HEK293 (cell line): Measurements from ENCODE around the gene RD3L.
A peak's percentile ranks its signal among the peaks of the same experiment; 100 is the strongest.

Source experiments
- CTCF ChIP-seq: fragments of 450-650 bp; formaldehyde crosslinking; IDR thresholded peaks from 2 replicates; pipeline ENCODE4 v1.5.1; 2016; ENCODE audit warnings: missing biosample characterization, missing genetic modification characterization
- GFI1B ChIP-seq: fragments of 450-650 bp; formaldehyde crosslinking; IDR thresholded peaks from 2 replicates; pipeline ENCODE4 v1.5.1; 2016; ENCODE audit warnings: missing biosample characterization, missing genetic modification characterization
- HOXC10 ChIP-seq: sonication (generic); formaldehyde crosslinking; IDR thresholded peaks from 2 replicates; pipeline ENCODE4 v1.8.1; 2023; ENCODE audit warnings: mild to moderate bottlenecking, missing genetic modification reagents
- IKZF3 ChIP-seq: fragments of 450-650 bp; IDR thresholded peaks from 2 replicates; pipeline ENCODE4 v1.5.0; 2018; ENCODE audit warnings: missing biosample characterization, mild to moderate bottlenecking, missing genetic modification characterization, moderate library complexity
- OVOL3 ChIP-seq: fragments of 450-650 bp; formaldehyde crosslinking; IDR thresholded peaks from 2 replicates; pipeline ENCODE4 v1.5.1; 2016; ENCODE audit warnings: missing biosample characterization, missing genetic modification characterization
- REST ChIP-seq: fragments of 450-650 bp; formaldehyde crosslinking; IDR thresholded peaks from 2 replicates; pipeline ENCODE4 v1.5.1; 2016; ENCODE audit warnings: missing biosample characterization, missing genetic modification characterization
- ZNF175 ChIP-seq: fragments of 450-650 bp; formaldehyde crosslinking; IDR thresholded peaks from 2 replicates; pipeline ENCODE4 v1.5.1; 2016; ENCODE audit warnings: missing biosample characterization, missing genetic modification characterization
- ZNF2 ChIP-seq: fragments of 450-650 bp; formaldehyde crosslinking; IDR thresholded peaks from 2 replicates; pipeline ENCODE4 v1.5.1; 2016; ENCODE audit warnings: missing biosample characterization, missing genetic modification characterization
- ZNF280C ChIP-seq: fragments of 450-650 bp; formaldehyde crosslinking; IDR thresholded peaks from 2 replicates; pipeline ENCODE4 v1.5.1; 2016; ENCODE audit warnings: missing biosample characterization, missing genetic modification characterization
- ZNF362 ChIP-seq: fragments of 450-650 bp; formaldehyde crosslinking; IDR thresholded peaks from 2 replicates; pipeline ENCODE4 v1.5.1; 2016; ENCODE audit warnings: missing biosample characterization, missing genetic modification characterization
- ZNF426 ChIP-seq: fragments of 450-650 bp; formaldehyde crosslinking; IDR thresholded peaks from 2 replicates; pipeline ENCODE4 v1.5.1; 2017; ENCODE audit warnings: missing biosample characterization, missing genetic modification characterization, mild to moderate bottlenecking, inconsistent platforms, moderate library complexity
- ZNF549 ChIP-seq: fragments of 450-650 bp; IDR thresholded peaks from 2 replicates; pipeline ENCODE4 v1.5.1; 2018; ENCODE audit warnings: missing biosample characterization, missing genetic modification characterization, mild to moderate bottlenecking, inconsistent platforms, moderate library complexity
- ZNF585B ChIP-seq: fragments of 450-650 bp; formaldehyde crosslinking; IDR thresholded peaks from 2 replicates; pipeline ENCODE4 v1.5.1; 2016; ENCODE audit warnings: missing biosample characterization, missing genetic modification characterization
- ZNF600 ChIP-seq: fragments of 450-650 bp; formaldehyde crosslinking; IDR thresholded peaks from 2 replicates; pipeline ENCODE4 v1.5.1; 2016; ENCODE audit warnings: missing biosample characterization, missing genetic modification characterization
- ZNF621 ChIP-seq: fragments of 450-650 bp; formaldehyde crosslinking; IDR thresholded peaks from 2 replicates; pipeline ENCODE4 v1.5.1; 2017; ENCODE audit warnings: missing biosample characterization, missing genetic modification characterization
- ZNF624 ChIP-seq: fragments of 450-650 bp; formaldehyde crosslinking; IDR thresholded peaks from 2 replicates; pipeline ENCODE4 v1.5.1; 2017; ENCODE audit warnings: missing biosample characterization, missing genetic modification characterization
- ZNF629 ChIP-seq: fragments of 450-650 bp; formaldehyde crosslinking; IDR thresholded peaks from 2 replicates; pipeline ENCODE4 v1.5.1; 2017; ENCODE audit warnings: missing biosample characterization, missing genetic modification characterization
- ZNF654 ChIP-seq: fragments of 450-650 bp; formaldehyde crosslinking; IDR thresholded peaks from 2 replicates; pipeline ENCODE4 v1.5.1; 2016; ENCODE audit warnings: low read depth, missing biosample characterization, missing genetic modification characterization
- ZNF670 ChIP-seq: fragments of 450-650 bp; formaldehyde crosslinking; IDR thresholded peaks from 2 replicates; pipeline ENCODE4 v1.5.1; 2016; ENCODE audit warnings: missing biosample characterization, missing genetic modification characterization, low read depth
- ZNF791 ChIP-seq: fragments of 450-650 bp; formaldehyde crosslinking; IDR thresholded peaks from 2 replicates; pipeline ENCODE4 v1.5.1; 2016; ENCODE audit warnings: missing biosample characterization, missing genetic modification characterization
- ZNF792 ChIP-seq: fragments of 450-650 bp; formaldehyde crosslinking; IDR thresholded peaks from 2 replicates; pipeline ENCODE4 v1.5.1; 2016; ENCODE audit warnings: missing biosample characterization, missing genetic modification characterization
- ZNF830 ChIP-seq: fragments of 450-650 bp; IDR thresholded peaks from 2 replicates; pipeline ENCODE4 v1.5.0; 2018; ENCODE audit warnings: missing biosample characterization, missing genetic modification characterization, low read depth, mild to moderate bottlenecking, moderate library complexity
- ZXDB ChIP-seq: fragments of 450-650 bp; formaldehyde crosslinking; IDR thresholded peaks from 2 replicates; pipeline ENCODE4 v1.5.1; 2016; ENCODE audit warnings: missing biosample characterization, missing genetic modification characterization

Gene RD3L

GRCh38 chr14:103910262-103910935, 31.9 kb downstream of the RD3L start (continued):
- TF ChIP-seq REST (tag by site-specific recombination) (no peak), ZNF362 (tag by site-specific recombination) (no peak), ZNF600 (tag by site-specific recombination) (0 out of 2 replicates have a peak, but pooled peaks have one; percentile 22), OVOL3 (tag by site-specific recombination) (no peak), ZNF2 (tag by site-specific recombination) (peak; percentile 77; the same call in 1 of the 2 replicates), GFI1B (no peak), ZNF549 (tag by site-specific recombination) (no peak), ZNF426 (tag by site-specific recombination) (no peak), ZXDB (tag by site-specific recombination) (no peak), ZNF175 (tag by site-specific recombination) (no peak), ZNF792 (tag by site-specific recombination) (no peak), ZNF621 (no peak), CTCF (tag by site-specific recombination) (peak; percentile 83), HOXC10 (CRISPR knock-in tag) (no peak), ZNF791 (no peak), ZNF654 (peak; percentile 82), ZNF629 (no peak), ZNF280C (tag by site-specific recombination) (no peak), ZNF624 (no peak), ZNF585B (tag by site-specific recombination) (no peak), ZNF670 (tag by site-specific recombination) (no peak), IKZF3 (0 out of 2 replicates have a peak, but pooled peaks have one; percentile 22), ZNF830 (tag by site-specific recombination) (no peak)
